HG03575 (cell line): ENCODE measurements around the gene C20orf204.

ENCODE experiments used
- ATAC-seq: cut with Tn5 transposase; IDR thresholded peaks from one replicate; pipeline ENCODE4 v1.9.1; 2021; ENCODE audit not compliant: unreplicated experiment, insufficient number of reproducible peaks, low FRiP score; ENCODE audit errors: extremely low read depth

C20orf204 gene

GRCh38 chr20:64065974-64066343 is 30.0 kb downstream of the C20orf204 start:
- ATAC-seq, result no peak

GRCh38 chr20:64067005-64067632 is 31.1 kb downstream of the C20orf204 start:
- no peak for ATAC-seq

GRCh38 chr20:64067733-64068307 is 31.8 kb downstream of the C20orf204 start:
- ATAC-seq, result no peak

GRCh38 chr20:64068386-64069208 is 32.6 kb downstream of the C20orf204 start:
- no peak for ATAC-seq

GRCh38 chr20:64069209-64069613 is 33.2 kb downstream of the C20orf204 start:
- ATAC-seq, result no peak

GRCh38 chr20:64069614-64070243 is 33.7 kb downstream of the C20orf204 start:
- no peak for ATAC-seq

GRCh38 chr20:64070244-64070993 is 34.4 kb downstream of the C20orf204 start:
- ATAC-seq, result no peak

- ATAC-seq, result no peak
Measured at GRCh38 chr20:64071341-64072332, 35.7 kb downstream of the C20orf204 start.

GRCh38 chr20:64072498-64073063 is 36.6 kb downstream of the C20orf204 start:
- ATAC-seq, result no peak

GRCh38 chr20:64073476-64074183 is 37.6 kb downstream of the C20orf204 start:
- no peak for ATAC-seq

GRCh38 chr20:64074184-64074789 is 38.3 kb downstream of the C20orf204 start:
- no peak for ATAC-seq

GRCh38 chr20:64074963-64075362 is 39.0 kb downstream of the C20orf204 start:
- no peak for ATAC-seq

- no peak for ATAC-seq
Measured at GRCh38 chr20:64075556-64075955, 39.6 kb downstream of the C20orf204 start.

- ATAC-seq, result no peak
Measured at GRCh38 chr20:64076061-64076997, 40.3 kb downstream of the C20orf204 start.

- no peak for ATAC-seq
Measured at GRCh38 chr20:64077094-64077493, 41.1 kb downstream of the C20orf204 start.

- no peak for ATAC-seq
Measured at GRCh38 chr20:64077541-64077875, 41.5 kb downstream of the C20orf204 start.
